ENCODE results near the gene KDM4C. TPM values are rescaled to one million over a fixed set of nuclear protein-coding genes. Genes with fewer than 3 reads are reported as not detected.

Gene KDM4C
- total RNA-seq, 2 experiments from 2014 or later: 60.1 to 61.3 TPM

GRCh38 chr9:7051711-7052110 lies 293.9 kb downstream of the KDM4C start:
- no peak overlapping the region for H3K27ac Mint-ChIP-seq
- H3K9me3 ChIP-seq (ENCODE audit: control insufficient read depth in 1 of 2, insufficient read depth in 1 of 2, low read length in 2 of 2): no peaks in the 10 kb centered on the region
- H3K4me1 Mint-ChIP-seq (ENCODE audit: low read depth): no peaks in the 10 kb centered on the region
- no peak for TF ChIP-seq CTCF (IDR thresholded peaks at IDR 0.05)
- peaks cover 44% of the 10 kb centered on the region for H3K36me3 ChIP-seq (ENCODE audit: insufficient read depth, low read length)
- no peaks in the 10 kb centered on the region for H3K27me3 ChIP-seq (ENCODE audit: control insufficient read depth in 1 of 2, insufficient read depth in 2 of 2, low read length in 2 of 2)
- ChIA-PET CTCF (no interaction called here), POLR2A (no interaction called here)
- peaks cover 81% of the 10 kb centered on the region for H3K36me3 Mint-ChIP-seq (ENCODE audit: low read depth)
- ATAC-seq (ENCODE audit: poor library complexity) (no peak), DNase-seq (no peak)
- no peak overlapping the region for H3K4me3 ChIP-seq (ENCODE audit: low read length)
- intact Hi-C loops (cut with DNase I, micrococcal nuclease): no loop called here
- H3K27me3 Mint-ChIP-seq: no peaks in the 10 kb centered on the region
- H3K4me1 ChIP-seq (ENCODE audit: insufficient read depth, low read length): no peaks in the 10 kb centered on the region
- no peaks in the 10 kb centered on the region for H3K9me3 Mint-ChIP-seq
- H3K27ac ChIP-seq (ENCODE audit: low read depth in 1 of 2, low read length in 2 of 2): no peak overlapping the region
- H3K4me3 Mint-ChIP-seq: no peak overlapping the region

GRCh38 chr9:7053903-7054302 lies 296.1 kb downstream of the KDM4C start:
- no peaks in the 10 kb centered on the region for H3K4me1 ChIP-seq (ENCODE audit: insufficient read depth, low read length)
- CTCF ChIA-PET: no interaction called here
- Mint-ChIP-seq H3K4me1 (ENCODE audit: low read depth) (no peaks in the 10 kb centered on the region), H3K4me3 (no peak overlapping the region), H3K9me3 (no peaks in the 10 kb centered on the region), H3K36me3 (ENCODE audit: low read depth) (peaks cover 75% of the 10 kb centered on the region), H3K27me3 (no peaks in the 10 kb centered on the region), H3K27ac (no peak overlapping the region)
- H3K36me3 ChIP-seq (ENCODE audit: insufficient read depth, low read length): peaks cover 27% of the 10 kb centered on the region
- H3K27me3 ChIP-seq (ENCODE audit: control insufficient read depth in 1 of 2, insufficient read depth in 2 of 2, low read length in 2 of 2): no peaks in the 10 kb centered on the region
- no peak overlapping the region for H3K27ac ChIP-seq (ENCODE audit: low read depth in 1 of 2, low read length in 2 of 2)
- TF ChIP-seq CTCF (IDR thresholded peaks at IDR 0.05): no peak
- no peak overlapping the region for H3K4me3 ChIP-seq (ENCODE audit: low read length)
- no peaks in the 10 kb centered on the region for H3K9me3 ChIP-seq (ENCODE audit: control insufficient read depth in 1 of 2, insufficient read depth in 1 of 2, low read length in 2 of 2)
- ATAC-seq (ENCODE audit: poor library complexity): no peak
- DNase-seq: no peak
- POLR2A ChIA-PET: no interaction called here
- intact Hi-C loops (cut with DNase I, micrococcal nuclease): no loop called here

DNA sequence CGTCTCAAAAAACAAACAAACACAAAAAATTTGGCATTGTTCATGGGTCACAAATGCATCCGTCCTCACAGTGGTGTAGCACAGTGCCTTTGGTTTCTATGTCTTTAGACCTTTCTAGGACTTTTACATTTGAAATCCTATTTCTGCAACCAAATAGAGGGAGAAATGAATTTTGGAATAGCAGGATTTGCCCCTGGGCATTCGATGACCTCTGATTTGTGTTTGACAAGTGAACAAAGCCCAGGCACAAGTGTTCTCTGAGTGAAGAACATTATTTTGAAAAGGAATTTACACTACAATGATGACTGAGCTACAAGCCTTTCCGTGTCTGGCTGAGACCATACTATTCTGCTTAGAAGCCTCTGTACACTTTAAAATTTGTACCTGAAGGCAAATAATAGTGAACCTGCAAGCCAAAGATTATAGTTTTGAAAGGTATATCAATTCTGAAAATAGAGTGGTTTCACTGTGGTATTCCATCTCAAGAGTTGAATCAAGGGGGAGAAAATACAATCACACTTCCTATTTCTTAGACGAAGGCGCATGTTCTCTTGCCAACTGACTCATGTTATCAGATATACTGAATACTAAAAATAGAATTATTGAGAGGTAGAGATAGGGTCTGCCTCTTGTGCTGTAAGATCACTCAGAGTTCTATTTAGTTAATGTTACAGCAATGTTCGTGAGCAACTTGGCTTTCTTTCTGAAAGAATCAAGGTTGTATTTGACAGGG lies 297.6 kb downstream of the KDM4C start:
- H3K4me3 ChIP-seq (ENCODE audit: low read length): no peak overlapping the region
- Mint-ChIP-seq H3K27me3 (no peaks in the 10 kb centered on the region), H3K27ac (no peak overlapping the region), H3K9me3 (no peaks in the 10 kb centered on the region), H3K4me1 (ENCODE audit: low read depth) (no peaks in the 10 kb centered on the region), H3K4me3 (no peak overlapping the region), H3K36me3 (ENCODE audit: low read depth) (peaks cover 72% of the 10 kb centered on the region)
- no peak overlapping the region for H3K27ac ChIP-seq (ENCODE audit: low read depth in 1 of 2, low read length in 2 of 2)
- H3K27me3 ChIP-seq (ENCODE audit: control insufficient read depth in 1 of 2, insufficient read depth in 2 of 2, low read length in 2 of 2): no peaks in the 10 kb centered on the region
- CTCF ChIA-PET: no interaction called here
- intact Hi-C loops (cut with DNase I, micrococcal nuclease): no loop called here
- peaks cover 21% of the 10 kb centered on the region for H3K36me3 ChIP-seq (ENCODE audit: insufficient read depth, low read length)
- ATAC-seq (ENCODE audit: poor library complexity) (no peak), DNase-seq (no peak)
- no peak for TF ChIP-seq CTCF (IDR thresholded peaks at IDR 0.05)
- H3K9me3 ChIP-seq (ENCODE audit: control insufficient read depth in 1 of 2, insufficient read depth in 1 of 2, low read length in 2 of 2): no peaks in the 10 kb centered on the region
- H3K4me1 ChIP-seq (ENCODE audit: insufficient read depth, low read length): no peaks in the 10 kb centered on the region
- POLR2A ChIA-PET: no interaction called here
